HEK293 (cell line): Measurements from ENCODE around the gene DUS1L.

Experiments used
- CTCF ChIA-PET: fragments of 350-600 bp; formaldehyde crosslinking; extraction: SDS; loops from one replicate; lab custom pipeline; 2021; ENCODE audit warnings: antibody characterized with exemption; lab: Yijun Ruan, JAX
- POLR2A ChIA-PET: fragments of 300-600 bp; formaldehyde crosslinking; extraction: SDS; loops from one replicate; lab custom pipeline; 2020; ENCODE audit warnings: antibody characterized with exemption, inconsistent platforms; lab: Yijun Ruan, JAX
- H3K27ac ChIP-seq: fragments of 200-500 bp; sonication (Bioruptor generic); 2 replicates; pipeline ENCODE4 v1.5.1; 2014; ENCODE audit warnings: low read depth, low read length, control low read depth, inconsistent platforms; ENCODE audit errors: extremely low read depth
- H3K36me3 ChIP-seq, 2 experiments: fragments of 200-500 bp in 1 of 2; sonication (Bioruptor generic) in 1 of 2; 1 replicate in 1 of 2; 2 replicates in 1 of 2; pipeline ENCODE4 v1.5.1; 2014 to 2017; ENCODE audit warnings: inconsistent platforms in 2 of 2, low read length in 2 of 2; ENCODE audit not compliant: control insufficient read depth in 2 of 2, insufficient read depth in 1 of 2
- H3K4me1 ChIP-seq: fragments of 200-500 bp; sonication (Bioruptor generic); 2 replicates; pipeline ENCODE4 v1.5.1; 2014; ENCODE audit warnings: mild to moderate bottlenecking, low read length, inconsistent platforms; ENCODE audit not compliant: control insufficient read depth, insufficient read depth
- H3K4me3 ChIP-seq: 2 replicates; pipeline ENCODE4 v1.5.1; 2011; ENCODE audit warnings: low read depth, mild to moderate bottlenecking, control low read depth, low read length, moderate library complexity
- H3K9me3 ChIP-seq: fragments of 200-500 bp; sonication (Bioruptor generic); 2 replicates; pipeline ENCODE4 v1.5.1; 2014; ENCODE audit warnings: low read depth, low read length, inconsistent platforms; ENCODE audit not compliant: control insufficient read depth, insufficient read depth
- HOXC10 ChIP-seq: sonication (generic); formaldehyde crosslinking; IDR thresholded peaks from 2 replicates; pipeline ENCODE4 v1.8.1; 2023; ENCODE audit warnings: mild to moderate bottlenecking, missing genetic modification reagents
- KLF1 ChIP-seq: fragments of 450-650 bp; formaldehyde crosslinking; IDR thresholded peaks from 2 replicates; pipeline ENCODE4 v1.5.1; 2016; ENCODE audit warnings: missing biosample characterization, missing genetic modification characterization
- RBAK ChIP-seq: fragments of 450-650 bp; formaldehyde crosslinking; IDR thresholded peaks from 2 replicates; pipeline ENCODE4 v1.5.1; 2016; ENCODE audit warnings: missing biosample characterization, missing genetic modification characterization
- SALL2 ChIP-seq: fragments of 450-650 bp; formaldehyde crosslinking; IDR thresholded peaks from 2 replicates; pipeline ENCODE4 v1.5.0; 2017; ENCODE audit warnings: missing biosample characterization, mild to moderate bottlenecking, missing genetic modification characterization, borderline replicate concordance
- SP3 ChIP-seq: fragments of 450-650 bp; formaldehyde crosslinking; IDR thresholded peaks from 2 replicates; pipeline ENCODE4 v1.5.1; 2016; ENCODE audit warnings: missing biosample characterization, missing genetic modification characterization
- YY2 ChIP-seq: fragments of 450-650 bp; formaldehyde crosslinking; IDR thresholded peaks from 2 replicates; pipeline ENCODE4 v1.5.1; 2016; ENCODE audit warnings: missing biosample characterization, missing genetic modification characterization
- ZBTB1 ChIP-seq: fragments of 450-650 bp; formaldehyde crosslinking; IDR thresholded peaks from 2 replicates; pipeline ENCODE4 v1.5.1; 2016; ENCODE audit warnings: missing biosample characterization, missing genetic modification characterization
- ZBTB26 ChIP-seq: fragments of 450-650 bp; formaldehyde crosslinking; optimal IDR thresholded peaks from 2 replicates; pipeline ENCODE3; 2016; ENCODE audit warnings: missing biosample characterization, mild to moderate bottlenecking, missing genetic modification characterization
- ZNF280C ChIP-seq: fragments of 450-650 bp; formaldehyde crosslinking; IDR thresholded peaks from 2 replicates; pipeline ENCODE4 v1.5.1; 2016; ENCODE audit warnings: missing biosample characterization, missing genetic modification characterization
- ZNF350 ChIP-seq: fragments of 450-650 bp; formaldehyde crosslinking; IDR thresholded peaks from 2 replicates; pipeline ENCODE4 v1.5.0; 2017; ENCODE audit warnings: missing biosample characterization, mild to moderate bottlenecking, missing genetic modification characterization
- ZNF423 ChIP-seq: fragments of 450-650 bp; formaldehyde crosslinking; IDR thresholded peaks from 2 replicates; pipeline ENCODE4 v1.5.1; 2016; ENCODE audit warnings: missing biosample characterization, missing genetic modification characterization
- ZNF561 ChIP-seq: fragments of 450-650 bp; IDR thresholded peaks from 2 replicates; pipeline ENCODE4 v1.5.1; 2018; ENCODE audit warnings: missing biosample characterization, missing genetic modification characterization, borderline replicate concordance
- ZNF785 ChIP-seq: fragments of 450-650 bp; formaldehyde crosslinking; IDR thresholded peaks from 2 replicates; pipeline ENCODE4 v1.5.1; 2016; ENCODE audit warnings: missing biosample characterization, missing genetic modification characterization
- ZSCAN16 ChIP-seq: fragments of 450-650 bp; formaldehyde crosslinking; IDR thresholded peaks from 2 replicates; pipeline ENCODE4 v1.5.1; 2016; ENCODE audit warnings: missing biosample characterization, missing genetic modification characterization

Gene DUS1L

GRCh38 chr17:82110298-82110697 lies 44.7 kb upstream of the DUS1L start:
- POLR2A ChIA-PET, result interaction anchor here (0.7 to 1.1 kb wide), 2 partner anchors 88 to 677 kb away, joined by 3 read pairs; partner anchors contain the start of gene CENPX
- peaks cover 10% of the 10 kb centered on the region for H3K4me1 ChIP-seq
- TF ChIP-seq SP3, result no peak
- TF ChIP-seq ZNF423 (tag by site-specific recombination), result no peak
- TF ChIP-seq HOXC10 (CRISPR knock-in tag), result no peak
- TF ChIP-seq ZNF561 (tag by site-specific recombination), result no peak
- no peak for TF ChIP-seq SALL2 (tag by site-specific recombination)
- TF ChIP-seq ZSCAN16 (tag by site-specific recombination), result no peak
- TF ChIP-seq RBAK (tag by site-specific recombination), result no peak
- TF ChIP-seq YY2, result no peak
- TF ChIP-seq ZBTB1 (tag by site-specific recombination), result no peak
- no peak for TF ChIP-seq ZBTB26 (tag by site-specific recombination)
- TF ChIP-seq, all 188 proteins: peak for 0
- CTCF ChIA-PET, result interaction anchor here (1.2 kb wide), 1 partner anchor 45 kb away, joined by 5 read pairs; no protein-coding TSS in a partner anchor
- Histone ChIP-seq H3K36me3 (peaks cover 0 to 27% of the 10 kb centered on the region in 2 experiments; a peak in 2 of 3 replicates), H3K9me3 (no peaks in the 10 kb centered on the region), H3K27ac (0 out of 2 replicates have a peak overlapping the region, but pooled peaks have one; percentile 41), H3K4me3 (no peak overlapping the region)

DNA sequence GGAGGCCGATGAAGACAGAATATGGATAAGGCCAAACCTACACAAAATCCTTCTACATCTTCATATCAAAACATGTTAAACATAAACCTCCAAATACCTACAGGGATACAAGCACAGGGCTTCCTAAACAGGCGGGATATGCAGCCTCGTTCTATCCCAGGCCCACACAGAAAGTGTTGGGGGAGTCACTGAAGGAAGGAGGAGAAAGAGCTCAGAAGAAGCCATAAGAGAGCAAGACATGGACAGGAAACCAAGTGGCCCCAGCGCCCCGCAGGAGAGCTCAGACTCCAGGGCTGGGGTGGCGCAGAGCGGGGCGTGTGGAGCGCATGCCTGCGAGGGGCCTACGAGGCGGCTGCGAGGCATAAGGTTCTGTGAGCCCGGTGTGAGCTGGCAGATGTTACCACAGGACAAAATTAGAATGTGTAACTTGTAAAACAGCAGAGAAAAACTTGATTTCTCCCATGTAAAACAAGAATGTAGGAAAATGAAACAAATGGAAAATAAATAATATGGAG lies 43.4 kb upstream of the DUS1L start:
- ChIA-PET CTCF (interaction anchor here (1.0 kb wide), 1 partner anchor 46 kb away, joined by 3 read pairs; no protein-coding TSS in a partner anchor), POLR2A (no interaction called here)
- Histone ChIP-seq H3K4me3 (no peak overlapping the region), H3K9me3 (no peaks in the 10 kb centered on the region), H3K27ac (no peak overlapping the region), H3K4me1 (peaks cover 10% of the 10 kb centered on the region), H3K36me3 (peaks cover 0 to 22% of the 10 kb centered on the region in 2 experiments; a peak in 2 of 3 replicates)
- TF ChIP-seq ZNF280C (tag by site-specific recombination) (no peak), ZNF785 (tag by site-specific recombination) (no peak)
- TF ChIP-seq, all 188 proteins: peak for 0

- no peaks in the 10 kb centered on the region for H3K9me3 ChIP-seq
- no peak overlapping the region for H3K4me3 ChIP-seq
- POLR2A ChIA-PET, result no interaction called here
- peaks cover 0 to 17% of the 10 kb centered on the region in 2 experiments; a peak in 2 of 3 replicates for H3K36me3 ChIP-seq
- H3K4me1 ChIP-seq, result peaks cover 10% of the 10 kb centered on the region
- TF ChIP-seq KLF1, result peak; percentile 50; the same call in 1 of the 2 replicates
- TF ChIP-seq ZNF350 (tag by site-specific recombination), result no peak
- TF ChIP-seq ZBTB26 (tag by site-specific recombination), result no peak
- TF ChIP-seq, all 188 proteins: peak for 1
- no peak overlapping the region for H3K27ac ChIP-seq
- CTCF ChIA-PET, result interaction anchor here (1.0 kb wide), 1 partner anchor 47 kb away, joined by 3 read pairs; no protein-coding TSS in a partner anchor
Observed at GRCh38 chr17:82108496-82108945, 42.9 kb upstream of the DUS1L start.
